Measurements from ENCODE around the gene RAB5IF. TPM values are rescaled to one million over a fixed set of nuclear protein-coding genes. Genes with fewer than 3 reads are reported as not detected.

The RAB5IF gene
- total RNA-seq, 5 donors from 2014 or later (not counting 1 experiment from before 2014, with no cell fraction given): 53.6 to 72.2 (median 59.9) TPM

GRCh38 chr20:36569847-36570429, 35.6 kb upstream of the RAB5IF start:
- DNase-seq (no peak), ATAC-seq (replicated peaks in 1 of 4) (no peak)
- Mint-ChIP-seq H3K27me3 (no peaks in the 10 kb centered on the region), H3K27ac (peak overlapping the region; percentile 40 to 93), H3K4me3 (no peak overlapping the region), H3K9me3 (peaks cover 0 to 2% (median 0%) of the 10 kb centered on the region in 3 donors), H3K4me1 (peaks cover 18 to 24% (median 21%) of the 10 kb centered on the region in 3 donors), H3K36me3 (peaks cover 2% of the 10 kb centered on the region)
- ChIA-PET POLR2A (no interaction called here), CTCF (no interaction called here)
- Histone ChIP-seq H3K4me1 (ENCODE audit: control insufficient read depth in 1 of 2, extremely low read depth in 1 of 2, insufficient read depth in 2 of 2, low read length in 2 of 2) (peaks cover 4 to 27% of the 10 kb centered on the region in 2 experiments), H3K9me3 (no peaks in the 10 kb centered on the region), H3K36me3 (ENCODE audit: control insufficient read depth in 2 of 2, extremely low read depth in 1 of 2, insufficient read depth in 1 of 2, low read length in 1 of 2) (no peaks in the 10 kb centered on the region), H3K27me3 (replicated peaks in 1 of 2; ENCODE audit: control insufficient read depth in 2 of 2, extremely low read depth in 1 of 2, insufficient read depth in 2 of 2, low read length in 1 of 2) (peaks cover 0 to 2% of the 10 kb centered on the region in 2 experiments), H3K27ac (ENCODE audit: low read length) (no peak overlapping the region), H3K4me3 (ENCODE audit: control insufficient read depth in 1 of 2, extremely low read depth in 1 of 2, low read length in 1 of 2) (no peak overlapping the region)
- 100% methylated on average over 4 of the region's 7 CpGs for WGBS (ENCODE audit: insufficient coverage)

- Mint-ChIP-seq H3K27ac (peak overlapping the region; percentile 93 to 98), H3K4me1 (peaks cover 35 to 38% (median 37%) of the 10 kb centered on the region in 3 donors), H3K4me3 (peak overlapping the region; percentile 84 to 87 (median 85)), H3K27me3 (no peaks in the 10 kb centered on the region), H3K9me3 (no peaks in the 10 kb centered on the region), H3K36me3 (no peaks in the 10 kb centered on the region)
- DNase-seq: peak in 1 of 35 experiments; percentile 16
- ChIA-PET POLR2A (interaction anchor here in 1 of 2 donors (0.6 to 1.1 kb wide), 2 partner anchors 16 to 71 kb away, joined by 4 to 7 read pairs; no protein-coding TSS in a partner anchor), CTCF (interaction anchor here in 1 of 2 donors (0.6 to 1.8 kb wide), 7 partner anchors 16 to 95 kb away, joined by 3 to 8 read pairs (median 4); partner anchors contain the start of genes RAB5IF and SLA2)
- ATAC-seq (replicated peaks in 1 of 4): no peak
- WGBS (ENCODE audit: insufficient coverage): 73% methylated on average over 7 of the region's 17 CpGs
- Histone ChIP-seq H3K4me3 (ENCODE audit: control insufficient read depth in 1 of 2, extremely low read depth in 1 of 2, low read length in 1 of 2) (peak overlapping the region; percentile 35 to 60), H3K4me1 (ENCODE audit: control insufficient read depth in 1 of 2, extremely low read depth in 1 of 2, insufficient read depth in 2 of 2, low read length in 2 of 2) (peaks cover 4 to 38% of the 10 kb centered on the region in 2 experiments), H3K27ac (ENCODE audit: low read length) (peak overlapping the region; percentile 96), H3K9me3 (no peaks in the 10 kb centered on the region), H3K36me3 (ENCODE audit: control insufficient read depth in 2 of 2, extremely low read depth in 1 of 2, insufficient read depth in 1 of 2, low read length in 1 of 2) (no peaks in the 10 kb centered on the region), H3K27me3 (replicated peaks in 1 of 2; ENCODE audit: control insufficient read depth in 2 of 2, extremely low read depth in 1 of 2, insufficient read depth in 2 of 2, low read length in 1 of 2) (peaks cover 0 to 2% of the 10 kb centered on the region in 2 experiments)
These were observed 33.7 kb upstream of the RAB5IF start for GRCh38 chr20:36571564-36572504.

DNA sequence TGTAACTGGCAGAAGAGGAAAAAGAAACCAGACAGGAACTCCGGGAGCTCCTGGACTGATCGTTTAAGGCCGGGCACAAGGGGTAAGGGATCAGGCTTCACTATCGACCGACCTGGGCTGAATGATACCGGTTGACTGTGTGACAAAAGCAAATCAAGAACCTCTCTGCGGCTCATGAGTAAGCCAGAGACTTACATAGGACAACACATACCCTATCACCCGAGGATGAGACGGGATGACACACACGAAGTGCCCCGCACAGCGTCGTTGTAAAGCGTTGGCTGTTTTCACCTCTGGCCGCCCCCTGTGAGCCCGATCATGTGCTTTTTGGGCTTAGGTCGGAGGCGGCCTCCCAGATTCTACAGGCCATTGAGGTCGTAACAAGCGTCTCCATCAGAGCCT, 32.9 kb upstream of the RAB5IF start:
- no peaks in the 10 kb centered on the region for H3K27me3 Mint-ChIP-seq
- H3K27ac Mint-ChIP-seq: peak overlapping the region; percentile 93 to 98
- no peaks in the 10 kb centered on the region for H3K9me3 Mint-ChIP-seq
- 8% methylated on average over 14 of the region's 20 CpGs for WGBS (ENCODE audit: insufficient coverage)
- H3K4me3 Mint-ChIP-seq: peak overlapping the region; percentile 84 to 87 (median 85)
- H3K36me3 ChIP-seq (ENCODE audit: control insufficient read depth in 2 of 2, extremely low read depth in 1 of 2, insufficient read depth in 1 of 2, low read length in 1 of 2): no peaks in the 10 kb centered on the region
- H3K36me3 Mint-ChIP-seq: no peaks in the 10 kb centered on the region
- H3K4me1 ChIP-seq (ENCODE audit: control insufficient read depth in 1 of 2, extremely low read depth in 1 of 2, insufficient read depth in 2 of 2, low read length in 2 of 2): peaks cover 4 to 39% of the 10 kb centered on the region in 2 experiments
- H3K9me3 ChIP-seq: no peaks in the 10 kb centered on the region
- CTCF ChIA-PET: interaction anchor here in 1 of 2 donors (0.5 to 1.6 kb wide), 8 partner anchors 11 to 72 kb away, joined by 3 to 9 read pairs (median 4); partner anchors contain the start of gene RAB5IF
- peak; percentile 59 to 67 (median 66) for ATAC-seq (replicated peaks in 1 of 4)
- peak overlapping the region; percentile 35 to 60 for H3K4me3 ChIP-seq (ENCODE audit: control insufficient read depth in 1 of 2, extremely low read depth in 1 of 2, low read length in 1 of 2)
- peak in 32 of 35 experiments; percentile 41 to 83 (median 59) for DNase-seq
- POLR2A ChIA-PET: interaction anchor here in 1 of 2 donors (0.6 to 1.1 kb wide), 6 partner anchors 15 to 605 kb away, joined by 3 to 10 read pairs (median 6); no protein-coding TSS in a partner anchor
- peaks cover 35 to 38% (median 37%) of the 10 kb centered on the region in 3 donors for H3K4me1 Mint-ChIP-seq
- peaks cover 0 to 2% of the 10 kb centered on the region in 2 experiments for H3K27me3 ChIP-seq (replicated peaks in 1 of 2; ENCODE audit: control insufficient read depth in 2 of 2, extremely low read depth in 1 of 2, insufficient read depth in 2 of 2, low read length in 1 of 2)
- peak overlapping the region; percentile 96 for H3K27ac ChIP-seq (ENCODE audit: low read length)

- Mint-ChIP-seq H3K36me3 (no peaks in the 10 kb centered on the region), H3K4me3 (peak within 1 kb of the TSS; percentile 85 to 89 (median 89)), H3K9me3 (no peaks in the 10 kb centered on the region), H3K27ac (peak within 1 kb of the TSS; percentile 94 to 98), H3K27me3 (no peaks in the 10 kb centered on the region), H3K4me1 (peaks cover 35 to 38% (median 37%) of the 10 kb centered on the region in 3 donors)
- H3K9me3 ChIP-seq: no peaks in the 10 kb centered on the region
- POLR2A ChIA-PET: interaction anchor here (0.6 to 1.1 kb wide), 11 partner anchors 15 to 605 kb away, joined by 3 to 10 read pairs (median 4); no protein-coding TSS in a partner anchor
- WGBS (ENCODE audit: insufficient coverage): 1% methylated on average over 66 of the region's 80 CpGs
- H3K27me3 ChIP-seq (replicated peaks in 1 of 2; ENCODE audit: control insufficient read depth in 2 of 2, extremely low read depth in 1 of 2, insufficient read depth in 2 of 2, low read length in 1 of 2): peaks cover 0 to 2% of the 10 kb centered on the region in 2 experiments
- CTCF ChIA-PET: interaction anchor here in 1 of 2 donors (0.5 to 1.6 kb wide), 8 partner anchors 11 to 71 kb away, joined by 3 to 9 read pairs (median 4); partner anchors contain the start of gene RAB5IF
- peaks cover 0 to under 1% of the 10 kb centered on the region in 2 donors for H3K36me3 ChIP-seq (ENCODE audit: control insufficient read depth in 2 of 2, extremely low read depth in 1 of 2, insufficient read depth in 1 of 2, low read length in 1 of 2)
- ATAC-seq (replicated peaks in 1 of 4) (peak; percentile 79 to 85 (median 80)), DNase-seq (peak; percentile 84 to 97 (median 90))
- H3K27ac ChIP-seq (ENCODE audit: low read length): peak within 1 kb of the TSS; percentile 100
- peaks cover 4 to 44% of the 10 kb centered on the region in 2 experiments for H3K4me1 ChIP-seq (ENCODE audit: control insufficient read depth in 1 of 2, extremely low read depth in 1 of 2, insufficient read depth in 2 of 2, low read length in 2 of 2)
- peak within 1 kb of the TSS; percentile 77 to 90 for H3K4me3 ChIP-seq (ENCODE audit: control insufficient read depth in 1 of 2, extremely low read depth in 1 of 2, low read length in 1 of 2)
These were observed 32.3 kb upstream of the RAB5IF start, which contains the start of gene TGIF2 for GRCh38 chr20:36573103-36573797. Gene TGIF2 (plus strand): TSS chr20:36573597. CDS start chr20:36578775, 5,178 bp downstream.

GRCh38 chr20:36573798-36574365, 31.7 kb upstream of the RAB5IF start:
- H3K36me3 Mint-ChIP-seq: no peaks in the 10 kb centered on the region

More at GRCh38 chr20:36573798-36574365, 31.7 kb upstream of the RAB5IF start:
- peak overlapping the region; percentile 85 to 89 (median 89) for H3K4me3 Mint-ChIP-seq
- Histone ChIP-seq H3K36me3 (ENCODE audit: control insufficient read depth in 2 of 2, extremely low read depth in 1 of 2, insufficient read depth in 1 of 2, low read length in 1 of 2) (peaks cover 3 to 6% of the 10 kb centered on the region in 2 donors), H3K4me3 (ENCODE audit: control insufficient read depth in 1 of 2, extremely low read depth in 1 of 2, low read length in 1 of 2) (peak overlapping the region; percentile 77 to 90), H3K27ac (ENCODE audit: low read length) (peak overlapping the region; percentile 100), H3K4me1 (ENCODE audit: control insufficient read depth in 1 of 2, extremely low read depth in 1 of 2, insufficient read depth in 2 of 2, low read length in 2 of 2) (peaks cover 4 to 48% of the 10 kb centered on the region in 2 experiments), H3K27me3 (replicated peaks in 1 of 2; ENCODE audit: control insufficient read depth in 2 of 2, extremely low read depth in 1 of 2, insufficient read depth in 2 of 2, low read length in 1 of 2) (peaks cover 0 to 2% of the 10 kb centered on the region in 2 experiments), H3K9me3 (no peaks in the 10 kb centered on the region)
- under 1% methylated on average over 34 of the region's 53 CpGs for WGBS (ENCODE audit: insufficient coverage)
- H3K9me3 Mint-ChIP-seq: no peaks in the 10 kb centered on the region
- H3K27me3 Mint-ChIP-seq: no peaks in the 10 kb centered on the region
- H3K27ac Mint-ChIP-seq: peak overlapping the region; percentile 16 to 61
- CTCF ChIA-PET: interaction anchor here in 1 of 2 donors (1.0 to 1.6 kb wide), 4 partner anchors 21 to 39 kb away, joined by 4 to 9 read pairs (median 6); partner anchors contain the start of gene RAB5IF
- ATAC-seq (replicated peaks in 1 of 4) (peak in 2 of 4 experiments; percentile 0 to 2), DNase-seq (peak in 20 of 35 experiments; percentile 13 to 54 (median 26))
- POLR2A ChIA-PET: interaction anchor here (0.6 to 1.1 kb wide), 5 partner anchors 14 to 350 kb away, joined by 3 to 7 read pairs (median 4); no protein-coding TSS in a partner anchor
- peaks cover 35 to 41% (median 38%) of the 10 kb centered on the region in 3 donors for H3K4me1 Mint-ChIP-seq

All from T-cell (primary cell).